ENCODE measurements around the gene FAM219B.
"Not testable (repeated sequence)": the region's sequence is repeated elsewhere in the genome, so short reads cannot be mapped to it uniquely, and the experiment has no call there.

FAM219B gene

DNA sequence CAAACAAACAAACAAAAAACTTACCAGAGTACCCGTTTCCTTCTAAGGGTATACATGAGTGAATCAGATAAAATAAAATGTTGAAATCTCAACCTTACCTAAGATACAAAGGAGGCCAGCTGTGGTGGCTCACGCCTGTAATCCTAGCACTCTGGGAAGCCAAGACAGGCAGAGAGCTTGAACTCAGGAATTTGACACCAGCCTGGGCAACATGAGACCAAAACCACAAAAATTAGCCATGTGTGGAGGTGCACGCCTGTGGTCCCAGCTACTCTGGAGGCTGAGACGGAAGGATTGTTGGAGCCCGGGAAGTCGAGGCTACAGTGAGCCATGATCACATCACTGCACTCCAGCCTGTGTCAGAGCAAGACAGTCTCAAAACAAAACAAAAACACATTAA, 11.0 kb upstream of the FAM219B start:
- no peak overlapping the region for H3K4me3 ChIP-seq (replicated peaks; ENCODE audit: low read depth, low read length)
- DNase-seq (ENCODE audit: extremely low read depth, low read depth), result no peak
- TF ChIP-seq, protein P1, sequence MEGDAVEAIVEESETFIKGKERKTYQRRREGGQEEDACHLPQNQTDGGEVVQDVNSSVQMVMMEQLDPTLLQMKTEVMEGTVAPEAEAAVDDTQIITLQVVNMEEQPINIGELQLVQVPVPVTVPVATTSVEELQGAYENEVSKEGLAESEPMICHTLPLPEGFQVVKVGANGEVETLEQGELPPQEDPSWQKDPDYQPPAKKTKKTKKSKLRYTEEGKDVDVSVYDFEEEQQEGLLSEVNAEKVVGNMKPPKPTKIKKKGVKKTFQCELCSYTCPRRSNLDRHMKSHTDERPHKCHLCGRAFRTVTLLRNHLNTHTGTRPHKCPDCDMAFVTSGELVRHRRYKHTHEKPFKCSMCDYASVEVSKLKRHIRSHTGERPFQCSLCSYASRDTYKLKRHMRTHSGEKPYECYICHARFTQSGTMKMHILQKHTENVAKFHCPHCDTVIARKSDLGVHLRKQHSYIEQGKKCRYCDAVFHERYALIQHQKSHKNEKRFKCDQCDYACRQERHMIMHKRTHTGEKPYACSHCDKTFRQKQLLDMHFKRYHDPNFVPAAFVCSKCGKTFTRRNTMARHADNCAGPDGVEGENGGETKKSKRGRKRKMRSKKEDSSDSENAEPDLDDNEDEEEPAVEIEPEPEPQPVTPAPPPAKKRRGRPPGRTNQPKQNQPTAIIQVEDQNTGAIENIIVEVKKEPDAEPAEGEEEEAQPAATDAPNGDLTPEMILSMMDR (IDR thresholded peaks at IDR 0.05; ENCODE audit: low read depth, low read length, missing control alignments), result no peak

- H3K4me3 ChIP-seq (replicated peaks; ENCODE audit: low read depth, low read length); DNase-seq (ENCODE audit: extremely low read depth, low read depth): not testable (repeated sequence)
Observed at GRCh38 chr15:74913799-74914198, 7.1 kb upstream of the FAM219B start.

GRCh38 chr15:74913041-74913440, 6.4 kb upstream of the FAM219B start:
- no peak for DNase-seq (ENCODE audit: extremely low read depth, low read depth)
- TF ChIP-seq, protein P1 (IDR thresholded peaks at IDR 0.05; ENCODE audit: low read depth, low read length, missing control alignments), result no peak
- H3K4me3 ChIP-seq (replicated peaks; ENCODE audit: low read depth, low read length), result no peak overlapping the region

DNA sequence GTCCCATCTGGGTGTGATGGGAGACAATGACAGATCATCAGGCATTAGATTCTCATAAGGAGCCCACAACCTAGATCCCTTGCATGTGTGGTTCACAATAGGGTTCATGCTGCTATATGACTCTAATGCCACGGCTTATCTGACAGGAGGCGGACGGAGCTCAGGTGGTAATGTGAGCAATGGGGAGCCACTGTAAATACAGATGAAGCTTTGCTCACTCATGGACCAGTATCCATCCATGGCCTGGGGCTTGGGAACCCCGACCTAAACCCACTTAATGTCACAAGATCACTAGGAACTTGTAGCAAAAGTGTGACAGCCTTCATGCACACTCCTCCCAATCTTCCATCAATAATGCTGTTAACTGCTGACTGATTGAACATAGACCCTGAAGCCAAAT, 2.0 kb upstream of the FAM219B start:
- TF ChIP-seq, protein P1 (IDR thresholded peaks at IDR 0.05; ENCODE audit: low read depth, low read length, missing control alignments), result no peak
- H3K4me3 ChIP-seq (replicated peaks; ENCODE audit: low read depth, low read length), result no peak overlapping the region
- no peak for DNase-seq (ENCODE audit: extremely low read depth, low read depth)

- H3K4me3 ChIP-seq (replicated peaks; ENCODE audit: low read depth, low read length), result peak overlapping the region; percentile 84
- DNase-seq (ENCODE audit: extremely low read depth, low read depth), result no peak
- TF ChIP-seq, protein P1 (IDR thresholded peaks at IDR 0.05; ENCODE audit: low read depth, low read length, missing control alignments), result no peak
Observed at GRCh38 chr15:74907163-74907870, 666 bp upstream of the FAM219B start.

DNA sequence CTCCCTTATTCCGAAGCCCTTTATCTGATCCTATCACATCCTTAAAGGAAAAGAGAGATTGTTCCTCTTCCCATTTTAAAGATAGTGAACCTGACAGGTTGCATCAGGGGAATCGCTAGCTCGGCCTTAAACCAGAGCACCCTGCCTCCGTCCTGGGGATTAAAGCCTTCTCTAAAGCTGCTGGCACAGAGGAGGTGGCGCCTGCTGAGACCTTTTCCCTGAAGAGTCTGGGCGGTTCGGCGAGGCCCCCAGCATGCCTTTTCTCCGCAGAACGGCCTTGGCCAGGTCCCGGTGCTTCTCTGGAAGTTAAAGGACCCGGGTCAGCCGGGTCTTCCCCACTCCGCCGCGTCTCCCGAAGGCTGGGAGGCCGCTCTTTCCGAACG, 593 bp downstream of the FAM219B start:
- TF ChIP-seq, protein P1 (IDR thresholded peaks at IDR 0.05; ENCODE audit: low read depth, low read length, missing control alignments), result no peak
- H3K4me3 ChIP-seq (replicated peaks; ENCODE audit: low read depth, low read length), result peak overlapping the region; percentile 84
- no peak for DNase-seq (ENCODE audit: extremely low read depth, low read depth)

GRCh38 chr15:74904190-74904805, 2.4 kb downstream of the FAM219B start:
- TF ChIP-seq, protein P1 (IDR thresholded peaks at IDR 0.05; ENCODE audit: low read depth, low read length, missing control alignments), result no peak
- 0 out of 2 replicates have a peak overlapping the region, but pooled peaks have one; percentile 84 for H3K4me3 ChIP-seq (replicated peaks; ENCODE audit: low read depth, low read length)
- no peak for DNase-seq (ENCODE audit: extremely low read depth, low read depth)
